GM18502 (cell line): Measurements from ENCODE around the gene IFITM10.

ENCODE experiments used
- ATAC-seq: cut with Tn5 transposase; IDR thresholded peaks from one replicate; pipeline ENCODE4 v1.9.1; 2021; ENCODE audit warnings: mild to moderate bottlenecking; ENCODE audit not compliant: unreplicated experiment, poor library complexity

The IFITM10 gene

DNA sequence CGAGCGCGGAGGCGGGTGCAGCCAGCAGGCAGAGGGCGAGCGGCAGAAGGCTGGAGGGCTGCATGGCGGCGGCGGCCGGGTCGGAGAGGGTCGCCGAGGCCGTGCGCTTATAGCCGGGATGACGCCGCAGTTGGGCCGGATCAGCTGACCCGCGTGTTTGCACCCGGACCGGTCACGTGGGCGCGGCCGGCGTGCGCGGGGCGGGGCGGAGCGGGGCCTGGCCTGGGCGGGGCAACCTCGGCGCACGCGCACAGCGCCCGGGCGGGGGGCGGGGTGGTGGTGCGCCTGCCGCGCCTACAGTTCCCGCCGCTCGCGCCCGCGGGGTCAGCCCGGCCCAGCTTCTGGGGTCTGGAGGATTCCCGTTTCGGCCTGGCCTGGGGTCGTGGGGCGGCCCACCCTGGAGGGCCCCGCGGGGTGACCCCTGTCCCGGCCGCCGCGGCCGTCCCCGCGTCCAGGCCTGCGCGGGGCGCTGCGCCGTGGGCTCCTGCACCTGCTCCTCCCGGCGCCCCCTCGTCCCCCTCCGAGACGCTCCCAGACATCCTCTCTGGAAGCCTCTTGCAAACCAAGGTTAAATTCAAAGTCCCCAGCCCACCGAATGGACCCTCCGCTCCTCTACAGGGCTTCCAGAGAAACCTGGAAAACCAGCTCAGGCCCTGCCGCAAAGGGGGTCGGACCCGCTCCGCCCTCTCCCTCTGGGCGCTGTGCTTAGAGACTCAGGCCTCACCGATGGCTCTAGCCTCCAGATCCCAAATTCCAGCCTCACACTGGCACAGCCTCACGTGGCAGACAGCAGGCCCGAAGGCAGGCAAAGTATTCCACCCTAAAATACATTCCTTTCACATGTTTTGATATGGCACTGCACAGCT, 13.6 kb upstream of the IFITM10 start, which contains the start of gene CTSD:
Gene CTSD, minus strand, starts transcription at position 132 of the 866 bp plus-strand sequence. Its CDS starts 68 bp downstream, at position 64.
- peak; percentile 80 for ATAC-seq

DNA sequence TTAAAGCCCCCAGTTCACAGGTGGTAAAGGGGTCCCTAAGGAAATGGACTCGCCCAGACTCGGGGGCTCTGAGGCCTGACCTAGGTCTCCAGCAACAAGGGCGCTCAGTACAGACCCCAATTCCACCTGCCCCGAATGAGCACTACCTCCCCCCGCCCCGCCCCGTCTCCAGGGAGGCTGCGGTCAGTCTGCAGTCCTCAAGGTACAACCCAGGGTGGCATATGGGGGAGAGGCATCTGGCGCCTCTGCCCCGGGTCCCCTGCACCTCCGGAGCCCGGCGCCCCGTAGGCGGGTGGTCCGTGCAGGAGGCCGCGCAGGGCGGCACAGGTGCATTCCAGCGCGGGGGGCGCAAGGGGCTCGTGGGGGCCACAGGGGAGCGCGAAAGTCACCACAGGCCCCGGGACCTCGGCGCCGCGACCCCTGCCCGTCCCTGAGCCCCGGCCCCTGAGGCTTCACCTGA, 13.0 kb upstream of the IFITM10 start:
- peak; percentile 38 for ATAC-seq

- ATAC-seq: no peak
Observed at GRCh38 chr11:1762537-1763302, 12.3 kb upstream of the IFITM10 start.

GRCh38 chr11:1761857-1762536, 11.6 kb upstream of the IFITM10 start:
- no peak for ATAC-seq

DNA sequence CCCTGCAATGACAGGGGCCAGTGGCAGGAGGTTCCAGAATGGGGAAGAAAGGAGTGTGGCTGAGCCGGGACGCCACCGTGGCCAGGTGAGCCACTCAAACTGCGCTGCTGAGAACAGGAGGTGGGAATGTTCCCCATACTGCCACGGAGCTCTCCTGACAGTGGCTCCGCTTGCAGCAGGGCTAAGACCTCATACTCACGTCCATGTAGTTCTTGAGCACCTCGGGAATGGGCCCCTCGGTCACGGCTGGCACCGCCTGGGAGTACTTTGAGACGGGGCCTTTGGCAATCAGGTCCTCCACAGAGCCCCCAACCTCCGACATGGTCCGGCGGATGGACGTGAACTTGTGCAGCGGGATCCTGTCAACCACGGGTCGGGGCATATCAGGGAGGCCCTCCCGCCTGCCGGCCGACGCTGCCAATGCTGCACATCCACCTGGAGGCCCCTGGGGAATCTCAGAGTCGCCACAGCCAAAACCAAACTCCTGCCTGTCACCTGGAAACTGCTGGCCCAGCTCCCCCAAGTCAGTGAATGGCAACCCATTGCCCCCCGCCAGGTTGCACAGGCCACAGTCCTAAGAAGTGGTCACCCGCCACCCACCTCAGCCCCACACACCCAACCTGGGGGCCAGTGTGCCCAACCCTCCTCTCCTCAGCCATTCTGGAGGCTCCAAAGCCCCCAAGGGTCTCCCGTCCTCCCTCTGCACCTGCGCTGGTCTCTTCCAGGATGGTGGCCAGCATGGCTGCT, 10.9 kb upstream of the IFITM10 start:
- no peak for ATAC-seq

DNA sequence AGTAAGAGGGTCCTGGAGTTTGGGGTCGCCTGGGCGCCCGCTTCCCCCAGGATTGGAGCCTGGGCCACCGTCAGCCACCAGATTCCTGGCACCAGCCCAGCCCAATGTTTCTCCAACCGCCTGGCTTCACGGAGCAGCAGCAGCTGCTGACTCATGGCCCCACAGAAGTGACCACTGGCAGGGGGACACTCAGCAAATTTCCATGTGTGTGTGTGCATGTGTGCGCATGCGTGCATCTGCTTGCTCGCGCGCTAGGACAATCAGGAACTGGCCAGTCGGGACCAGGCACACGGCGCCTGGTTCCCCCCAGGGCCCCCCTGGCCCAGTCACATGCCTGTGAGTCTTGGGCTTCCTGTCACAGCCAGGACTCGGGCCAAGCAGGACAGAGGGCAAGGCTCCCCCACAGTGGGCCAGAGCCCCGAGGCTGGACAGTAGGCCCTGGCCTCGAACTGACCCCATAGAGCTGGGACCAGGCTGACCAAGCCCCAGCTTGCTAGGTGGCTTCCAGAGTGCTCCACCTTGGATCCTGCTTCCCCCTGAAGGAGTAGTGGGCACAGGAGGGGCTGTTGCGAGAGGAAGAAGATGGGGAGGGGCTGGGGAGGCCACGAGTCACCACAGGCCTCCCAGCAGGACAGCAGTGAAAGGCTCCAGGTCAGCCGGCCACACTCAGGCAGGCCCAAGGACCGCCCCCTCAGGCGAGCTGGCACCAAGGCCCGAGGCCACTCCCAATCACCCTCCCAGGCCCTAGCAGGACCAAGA, 10.1 kb upstream of the IFITM10 start:
- ATAC-seq: no peak

DNA sequence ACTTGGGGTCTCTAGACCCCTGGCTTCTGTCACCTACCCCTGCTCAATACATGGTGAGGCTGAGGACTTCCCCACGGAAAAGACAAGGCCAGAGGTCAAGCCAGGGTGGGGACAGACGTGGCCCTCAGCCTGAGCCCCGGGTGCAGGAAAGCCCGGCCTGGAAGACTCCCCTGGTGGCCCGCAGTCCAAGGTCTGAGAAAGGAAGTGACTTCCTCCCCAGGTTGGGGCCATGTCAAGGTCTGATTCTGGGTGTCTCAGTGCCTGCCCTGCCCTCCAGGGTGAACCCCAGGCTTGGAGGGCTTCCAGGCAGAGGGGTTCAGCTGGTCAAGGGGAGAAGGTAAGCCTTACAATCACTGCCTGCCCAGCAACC, 9.4 kb upstream of the IFITM10 start:
- ATAC-seq: no peak

GRCh38 chr11:1759151-1759850, 8.9 kb upstream of the IFITM10 start:
- no peak for ATAC-seq

- no peak for ATAC-seq
Observed at GRCh38 chr11:1758611-1759150, 8.3 kb upstream of the IFITM10 start.

- no peak for ATAC-seq
Observed at GRCh38 chr11:1757861-1758610, 7.6 kb upstream of the IFITM10 start.

GRCh38 chr11:1756791-1757771, 6.7 kb upstream of the IFITM10 start:
- no peak for ATAC-seq

- ATAC-seq: no peak
Observed at GRCh38 chr11:1755692-1756561, 5.5 kb upstream of the IFITM10 start.

- ATAC-seq: no peak
Observed at GRCh38 chr11:1755344-1755691, 4.9 kb upstream of the IFITM10 start.

DNA sequence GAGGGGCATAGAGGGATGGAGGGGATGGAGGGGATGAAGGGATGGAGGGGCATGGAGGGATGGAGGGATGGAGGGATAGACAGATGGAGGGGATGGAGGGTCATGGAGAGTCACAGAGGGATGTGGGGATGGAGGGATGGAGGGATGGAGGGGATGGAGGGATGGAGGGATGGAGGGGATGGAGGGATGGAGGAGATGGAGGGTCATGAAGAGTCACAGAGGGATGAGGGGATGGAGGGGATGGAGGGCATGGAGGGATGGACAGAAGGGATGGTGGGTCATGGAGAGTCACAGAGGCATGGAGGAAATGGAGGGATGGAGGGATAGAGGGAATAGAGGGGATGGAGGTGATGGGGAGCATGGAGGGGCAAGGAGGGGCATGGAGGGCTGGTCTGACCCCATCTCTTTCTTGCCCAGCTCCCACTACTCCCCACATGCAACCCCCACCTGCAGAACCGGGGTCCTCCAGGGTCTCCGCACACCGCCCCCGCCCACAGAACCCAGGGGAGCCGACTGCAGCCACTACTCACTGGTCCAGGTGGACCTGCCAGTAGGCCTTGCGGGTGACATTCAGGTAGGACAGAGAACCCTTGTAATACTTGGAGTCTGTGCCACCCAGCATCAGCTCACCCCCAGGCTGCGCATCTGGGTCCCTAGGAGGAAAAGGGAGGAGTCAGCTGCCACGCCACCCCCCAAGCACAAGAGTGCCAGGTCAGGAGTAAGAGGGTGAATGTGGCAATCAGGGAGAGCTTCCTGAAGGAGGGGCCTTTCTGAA, 4.2 kb upstream of the IFITM10 start:
- no peak for ATAC-seq

- ATAC-seq: no peak
Observed at GRCh38 chr11:1753929-1754305, 3.5 kb upstream of the IFITM10 start.
